GM23248 (cell line): ENCODE measurements around the gene CYTH4.

ENCODE experiments used
- EZH2 ChIP-seq: fragments of 200-600 bp; sonication (generic); IDR thresholded peaks from 2 replicates; pipeline ENCODE4 v1.6.1; 2018; ENCODE audit warnings: antibody characterized with exemption, mild to moderate bottlenecking; ENCODE audit not compliant: insufficient read depth, poor library complexity, severe bottlenecking
- EZH2phosphoT487 ChIP-seq: fragments of 200-600 bp; sonication (generic); IDR thresholded peaks from 2 replicates; pipeline ENCODE4 v1.6.1; 2018; ENCODE audit warnings: antibody characterized with exemption, moderate library complexity, mild to moderate bottlenecking, low read depth; ENCODE audit not compliant: insufficient read depth

- TF ChIP-seq EZH2 = no peak
- TF ChIP-seq EZH2phosphoT487 = no peak
These were observed 53.5 kb downstream of the CYTH4 start for GRCh38 chr22:37335806-37336199.
